Psoas muscle (tissue), 8 donors: Measurements from ENCODE around the gene GNB5. TPM values are rescaled to one million over a fixed set of nuclear protein-coding genes. Genes with fewer than 3 reads are reported as not detected.

ENCODE experiments used
- ATAC-seq, 4 donors: fragments of 200-7000 bp; cut with Tn5 transposase; one replicate each; pipeline ENCODE4 v1.9.1; 2020; ENCODE audit warnings: moderate library complexity in 3 of 4, mild to moderate bottlenecking in 2 of 4
- DNase-seq, 2 donors: peaks; one replicate each; pipeline ENCODE4 v3.0.0-alpha.2; 2020
- H3K27ac ChIP-seq: fragments of 200-600 bp; one replicate; pipeline ENCODE4 v1.8.0; 2022
- H3K27me3 ChIP-seq, 3 donors: fragments of 200-600 bp in 1 of 3; one replicate each; pipeline versions ENCODE4 v1.6.1 to v1.8.0; 2013 to 2022; ENCODE audit warnings: low read length in 2 of 3, mild to moderate bottlenecking in 2 of 3, moderate library complexity in 1 of 3; ENCODE audit not compliant: insufficient read depth in 3 of 3
- H3K36me3 ChIP-seq, 2 donors: fragments of 200-600 bp in 1 of 2; one replicate each; pipeline versions ENCODE4 v1.6.1 to v1.8.0; 2013 to 2022; ENCODE audit warnings: low read depth in 1 of 2, mild to moderate bottlenecking in 1 of 2, moderate library complexity in 1 of 2; ENCODE audit not compliant: insufficient read depth in 1 of 2
- H3K4me1 ChIP-seq: fragments of 200-600 bp; one replicate; pipeline ENCODE4 v1.8.0; 2022
- H3K4me3 ChIP-seq: fragments of 200-600 bp; one replicate; pipeline ENCODE4 v1.8.0; 2022; ENCODE audit warnings: mild to moderate bottlenecking
- H3K9me3 ChIP-seq: fragments of 200-600 bp; one replicate; pipeline ENCODE4 v1.8.0; 2022
- CTCF ChIP-seq: fragments of 200-600 bp; IDR thresholded peaks from one replicate; pipeline ENCODE4 v1.8.0; 2022; ENCODE audit warnings: antibody characterized with exemption
- WGBS, 3 donors: extraction: QIAGEN DNeasy Blood & Tissue Kit; methylation state at CpG; one replicate each; pipeline versions ENCODE4 v1.1.6 to v1.1.7; 2013; 5-methylcytosine and 5-hydroxymethylcytosine counted together
- intact Hi-C, 2 donors: fragments of 100-400 bp; cut with DNase I; formaldehyde crosslinking; loops; one replicate each; pipeline versions ENCODE4 v1.11.0 to v1.14.2; 2022
- polyA plus RNA-seq, 3 donors: library from polyadenylated mRNA; stranded (reverse); fragments of 200-250 nt; gene quantifications; one replicate each; pipeline ENCODE4 v1.2.3, GENCODE V29; 2013
- total RNA-seq, 4 donors: library from RNA; stranded (reverse); fragmentation: NEBNext Ultra II Directional in 2 of 4; extraction: Animal tissue kit (Norgen Biotek cat#: 25700) in 2 of 4; gene quantifications; one replicate each; pipeline versions ENCODE4 v1.2.1 to v1.2.4, GENCODE V29; 2021 to 2023
- donor health status: healthy with polysubstance abuse.
- donor health status: DM: no; HTN: no; CAD: no; lungs with moderate emphysema.
- donor health status: Bipolar disorder and iron deficiency.
- donor health status: healthy.
- donor health status: DM: yes; HTN: yes; CAD: no.
- donor health status: DM: no; HTN: no; CAD: no.
- donor health status: DM: no; HTN: no; CAD: no.
- donor health status: DM: yes; HTN: yes; CAD: no.

The GNB5 gene
- total and polyA plus RNA-seq, 7 donors, result 0.86 to 2.5 (median 1.4) TPM

DNA sequence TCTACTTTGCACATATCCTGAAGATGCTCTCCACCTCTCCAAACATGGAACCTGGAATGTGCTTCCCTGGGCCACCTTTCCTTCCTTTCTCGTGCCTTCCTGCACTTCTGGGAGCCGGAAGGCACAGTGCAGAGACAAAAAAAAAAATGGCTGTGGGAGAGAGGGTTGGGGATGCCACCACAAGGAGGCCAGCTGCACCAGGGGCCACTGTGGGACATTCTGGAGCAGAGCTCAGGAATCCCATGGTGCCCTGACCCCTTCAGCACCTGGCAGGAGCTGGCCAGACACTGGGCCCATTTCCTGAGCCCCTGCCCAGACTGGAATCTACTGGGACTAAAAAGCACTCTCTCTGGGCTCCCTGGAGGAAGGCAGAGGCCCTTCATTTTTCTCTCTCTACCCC lies 70.7 kb downstream of the GNB5 start:
- no peak for DNase-seq
- WGBS, 3 donors, result 81 to 96% (median 89%) methylated on average over 2 of the region's 2 CpGs

GRCh38 chr15:52118969-52119749 lies 72.0 kb downstream of the GNB5 start:
- H3K27ac ChIP-seq, result no peak overlapping the region
- no peak for DNase-seq
- intact Hi-C loops, result no loop called here
- H3K36me3 ChIP-seq, result no peaks in the 10 kb centered on the region
- no peak for TF ChIP-seq CTCF
- no peaks in the 10 kb centered on the region for H3K27me3 ChIP-seq
- 81 to 87% (median 85%) methylated on average over 3 of the region's 3 CpGs for WGBS, 3 donors
- H3K9me3 ChIP-seq, result no peaks in the 10 kb centered on the region
- H3K4me1 ChIP-seq, result no peaks in the 10 kb centered on the region
- no peak overlapping the region for H3K4me3 ChIP-seq
- no peak for ATAC-seq

More for the DNA sequence above, 70.7 kb downstream of the GNB5 start:
- Histone ChIP-seq H3K4me1 (no peaks in the 10 kb centered on the region), H3K4me3 (no peak overlapping the region), H3K27me3 (no peaks in the 10 kb centered on the region), H3K36me3 (no peaks in the 10 kb centered on the region), H3K27ac (no peak overlapping the region), H3K9me3 (no peaks in the 10 kb centered on the region)
- intact Hi-C loops, result no loop called here
- no peak for TF ChIP-seq CTCF
- ATAC-seq, result no peak

DNA sequence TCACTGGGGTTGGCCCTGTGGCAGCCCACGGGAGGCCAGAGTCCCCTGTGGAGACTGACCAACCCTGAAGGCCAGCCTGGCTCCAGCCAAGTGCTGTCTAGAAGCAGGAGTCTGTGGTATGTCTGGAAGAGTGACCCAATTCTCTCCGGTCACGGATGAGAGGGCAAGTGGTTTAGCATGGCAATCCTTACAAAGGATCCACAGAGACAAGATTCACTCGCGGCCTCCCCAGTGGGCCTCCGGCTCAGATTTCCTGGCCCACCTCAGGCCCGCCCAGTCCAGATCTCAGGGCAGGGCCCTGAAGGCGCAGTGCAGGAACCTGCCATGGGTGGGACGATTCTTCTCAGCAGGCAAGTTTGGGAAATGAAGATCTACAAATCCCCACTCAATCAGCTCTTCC lies 73.6 kb downstream of the GNB5 start:
- Histone ChIP-seq H3K4me1 (no peaks in the 10 kb centered on the region), H3K36me3 (no peaks in the 10 kb centered on the region), H3K27ac (no peak overlapping the region), H3K27me3 (peaks cover 0 to 12% (median 0%) of the 10 kb centered on the region in 3 donors), H3K9me3 (no peaks in the 10 kb centered on the region), H3K4me3 (no peak overlapping the region)
- no peak for TF ChIP-seq CTCF
- no peak for DNase-seq
- WGBS, 3 donors, result 70 to 76% (median 74%) methylated on average over 9 of the region's 9 CpGs
- intact Hi-C loops, result no loop called here
- no peak for ATAC-seq

- Histone ChIP-seq H3K36me3 (no peaks in the 10 kb centered on the region), H3K4me3 (no peak overlapping the region), H3K27ac (no peak overlapping the region), H3K9me3 (no peaks in the 10 kb centered on the region), H3K27me3 (peaks cover 0 to 26% (median 3%) of the 10 kb centered on the region in 3 donors), H3K4me1 (no peaks in the 10 kb centered on the region)
- ATAC-seq (no peak), DNase-seq (no peak)
- intact Hi-C loops, result no loop called here
- WGBS, 3 donors, result 63 to 65% (median 63%) methylated on average over 9 of the region's 9 CpGs
- no peak for TF ChIP-seq CTCF
Observed at GRCh38 chr15:52115598-52116427, 75.4 kb downstream of the GNB5 start.
